ENCODE measurements around the gene CHIC2. TPM values are rescaled to one million over a fixed set of nuclear protein-coding genes. Genes with fewer than 3 reads are reported as not detected.
"Not testable (repeated sequence)": the region's sequence is repeated elsewhere in the genome, so short reads cannot be mapped to it uniquely, and the experiment has no call there.

Gene CHIC2
- total RNA-seq (2014; rRNA removed; shearing (Covaris generic)) = 35.3 and 39.1 TPM in 2 replicates

GRCh38 chr4:54064317-54065111 is at the start of gene CHIC2:
Gene CHIC2, minus strand, starts transcription at chr4:54064605. Its CDS starts 305 bp downstream, at chr4:54064300.
- peak within 1 kb of the TSS; percentile 77 for H3K27ac ChIP-seq
- peaks cover 17% of the 10 kb centered on the region for H3K4me1 ChIP-seq
- H3K36me3 ChIP-seq = no peaks in the 10 kb centered on the region
- no peaks in the 10 kb centered on the region for H3K9me3 ChIP-seq (replicated peaks)
- peak within 1 kb of the TSS; percentile 93 for H3K4me3 ChIP-seq
- DNase-seq = peak; percentile 95
- H3K27me3 ChIP-seq = no peaks in the 10 kb centered on the region

GRCh38 chr4:54113206-54113605 is 48.8 kb upstream of the CHIC2 start:
- DNase-seq; H3K27ac ChIP-seq; H3K36me3 ChIP-seq; H3K27me3 ChIP-seq; H3K4me1 ChIP-seq; H3K4me3 ChIP-seq; H3K9me3 ChIP-seq (replicated peaks): not testable (repeated sequence)

GRCh38 chr4:54110019-54110416 is 45.6 kb upstream of the CHIC2 start:
- Histone ChIP-seq H3K4me1 (no peaks in the 10 kb centered on the region), H3K4me3 (no peak overlapping the region), H3K27me3 (0 out of 2 replicates have a peak, but pooled peaks cover 3% of the 10 kb centered on the region), H3K9me3 (replicated peaks) (no peaks in the 10 kb centered on the region), H3K27ac (no peak overlapping the region), H3K36me3 (no peaks in the 10 kb centered on the region)
- DNase-seq = no peak

GRCh38 chr4:54109241-54110018 is 45.0 kb upstream of the CHIC2 start:
- H3K27me3 ChIP-seq = 0 out of 2 replicates have a peak, but pooled peaks cover 3% of the 10 kb centered on the region
- no peak overlapping the region for H3K27ac ChIP-seq
- no peak overlapping the region for H3K4me3 ChIP-seq
- no peaks in the 10 kb centered on the region for H3K36me3 ChIP-seq
- H3K4me1 ChIP-seq = no peaks in the 10 kb centered on the region
- DNase-seq = no peak
- H3K9me3 ChIP-seq (replicated peaks) = no peaks in the 10 kb centered on the region

GRCh38 chr4:54107951-54108748 is 43.7 kb upstream of the CHIC2 start:
- 0 out of 2 replicates have a peak, but pooled peaks cover 3% of the 10 kb centered on the region for H3K27me3 ChIP-seq
- H3K36me3 ChIP-seq = no peaks in the 10 kb centered on the region
- no peak for DNase-seq
- H3K4me1 ChIP-seq = no peaks in the 10 kb centered on the region
- no peak overlapping the region for H3K4me3 ChIP-seq
- no peaks in the 10 kb centered on the region for H3K9me3 ChIP-seq (replicated peaks)
- no peak overlapping the region for H3K27ac ChIP-seq

GRCh38 chr4:54104907-54105306 is 40.5 kb upstream of the CHIC2 start:
- no peak for DNase-seq
- Histone ChIP-seq H3K36me3 (no peaks in the 10 kb centered on the region), H3K4me3 (no peak overlapping the region), H3K27me3 (peaks cover 4% of the 10 kb centered on the region; the same call in 1 of the 2 replicates), H3K9me3 (replicated peaks) (no peaks in the 10 kb centered on the region), H3K4me1 (no peaks in the 10 kb centered on the region), H3K27ac (no peak overlapping the region)

GRCh38 chr4:54103190-54103574 is 38.8 kb upstream of the CHIC2 start:
- DNase-seq = no peak
- Histone ChIP-seq H3K4me1 (0 out of 2 replicates have a peak, but pooled peaks cover 5% of the 10 kb centered on the region), H3K27me3 (peaks cover 11% of the 10 kb centered on the region), H3K4me3 (no peak overlapping the region), H3K36me3 (no peaks in the 10 kb centered on the region), H3K9me3 (replicated peaks) (no peaks in the 10 kb centered on the region), H3K27ac (no peak overlapping the region)

GRCh38 chr4:54102531-54103106 is 38.2 kb upstream of the CHIC2 start:
- Histone ChIP-seq H3K36me3 (no peaks in the 10 kb centered on the region), H3K9me3 (replicated peaks) (no peaks in the 10 kb centered on the region), H3K27ac (no peak overlapping the region), H3K27me3 (peaks cover 17% of the 10 kb centered on the region), H3K4me1 (0 out of 2 replicates have a peak, but pooled peaks cover 5% of the 10 kb centered on the region), H3K4me3 (no peak overlapping the region)
- DNase-seq = no peak

- H3K27ac ChIP-seq = no peak overlapping the region
- no peaks in the 10 kb centered on the region for H3K9me3 ChIP-seq (replicated peaks)
- H3K4me3 ChIP-seq = no peak overlapping the region
- 0 out of 2 replicates have a peak, but pooled peaks cover 5% of the 10 kb centered on the region for H3K4me1 ChIP-seq
- DNase-seq = no peak
- H3K36me3 ChIP-seq = no peaks in the 10 kb centered on the region
- H3K27me3 ChIP-seq = peaks cover 17% of the 10 kb centered on the region
These were observed 37.0 kb upstream of the CHIC2 start for GRCh38 chr4:54101190-54102041.

- DNase-seq = no peak
- Histone ChIP-seq H3K4me1 (0 out of 2 replicates have a peak, but pooled peaks cover 5% of the 10 kb centered on the region), H3K4me3 (no peak overlapping the region), H3K9me3 (replicated peaks) (no peaks in the 10 kb centered on the region), H3K27ac (no peak overlapping the region), H3K36me3 (no peaks in the 10 kb centered on the region), H3K27me3 (peaks cover 17% of the 10 kb centered on the region)
These were observed 36.3 kb upstream of the CHIC2 start for GRCh38 chr4:54100595-54101189.

- H3K4me3 ChIP-seq = peak within 1 kb of the TSS; percentile 51
These were observed 35.6 kb upstream of the CHIC2 start, which contains the start of gene GSX2 for GRCh38 chr4:54099748-54100574. Gene GSX2, plus strand, starts transcription at chr4:54100163. Its CDS starts 182 bp downstream, at chr4:54100345.

GRCh38 chr4:54099287-54099747 is 34.9 kb upstream of the CHIC2 start:
- 0 out of 2 replicates have a peak, but pooled peaks cover 5% of the 10 kb centered on the region for H3K4me1 ChIP-seq
- no peaks in the 10 kb centered on the region for H3K9me3 ChIP-seq (replicated peaks)
- H3K4me3 ChIP-seq = peak overlapping the region; percentile 51
- H3K36me3 ChIP-seq = no peaks in the 10 kb centered on the region
- no peak overlapping the region for H3K27ac ChIP-seq
- H3K27me3 ChIP-seq = peaks cover 20% of the 10 kb centered on the region
- DNase-seq = no peak

More at GRCh38 chr4:54099748-54100574, 35.6 kb upstream of the CHIC2 start, which contains the start of gene GSX2:
- Histone ChIP-seq H3K36me3 (no peaks in the 10 kb centered on the region), H3K9me3 (replicated peaks) (no peaks in the 10 kb centered on the region), H3K27me3 (peaks cover 20% of the 10 kb centered on the region), H3K27ac (no peak within 1 kb of the TSS), H3K4me1 (0 out of 2 replicates have a peak, but pooled peaks cover 5% of the 10 kb centered on the region)
- peak; percentile 43 to 55 for DNase-seq
